GM12878 (cell line): ENCODE results near the gene ANKRD13B. TPM values are rescaled to one million over a fixed set of nuclear protein-coding genes. Genes with fewer than 3 reads are reported as not detected.

ENCODE experiments used
- ATAC-seq: fragments of 200-7000 bp; cut with Tn5 transposase; 3 replicates; pipeline ENCODE4 v1.9.1; 2020; ENCODE audit warnings: mild to moderate bottlenecking, moderate library complexity
- BruUV-seq: library from RNA; stranded (reverse); fragments of 400-500 nt; replicated peaks from 2 replicates; lab custom pipeline; 2021; lab: Mats Ljungman, UMichigan
- CTCF ChIA-PET: fragments of 300-600 bp; sonication (Branson Sonifier 250); formaldehyde crosslinking; extraction: SDS; loops from one replicate; lab custom pipeline; 2021; ENCODE audit warnings: inconsistent platforms; lab: Yijun Ruan, JAX
- POLR2A ChIA-PET: fragments of 350-600 bp; formaldehyde crosslinking; extraction: SDS; loops from one replicate; lab custom pipeline; 2021; ENCODE audit warnings: inconsistent platforms; lab: Charles Lee
- RAD21 ChIA-PET: fragments of 300-600 bp; sonication (Branson Sonifier 250); formaldehyde crosslinking; loops from one replicate; lab custom pipeline; 2023; ENCODE audit warnings: antibody characterized with exemption; ENCODE audit not compliant: unreplicated experiment; lab: Charles Lee
- SMC1A ChIA-PET: fragments of 300-600 bp; sonication (Branson Sonifier 250); formaldehyde crosslinking; loops from one replicate; lab custom pipeline; 2023; ENCODE audit not compliant: unreplicated experiment, uncharacterized antibody; lab: Charles Lee
- DNase-seq: peaks from one replicate; pipeline ENCODE4 v3.0.0-alpha.2; 2011; ENCODE audit warnings: low read depth, low spot score
- FAIRE-seq: peaks from 3 replicates; lab custom pipeline; 2011; peaks lifted over from hg19 to GRCh38; lab: Jason Lieb, UNC
- H2AFZ ChIP-seq: 2 replicates; pipeline ENCODE4 v1.6.0; 2011; ENCODE audit warnings: low read depth, low read length, control low read depth; ENCODE audit not compliant: control insufficient read depth
- H3K27ac ChIP-seq: 2 replicates; pipeline ENCODE4 v1.5.1; 2011; ENCODE audit warnings: control low read depth; ENCODE audit not compliant: control insufficient read depth, insufficient read depth
- H3K27me3 ChIP-seq, 2 experiments: replicated peaks in 1 of 2; 2 replicates each; pipeline versions ENCODE4 v1.6.0 to v1.6.1; 2011; ENCODE audit warnings: low read length in 1 of 2; ENCODE audit not compliant: control insufficient read depth in 2 of 2, insufficient read depth in 2 of 2
- H3K36me3 ChIP-seq, 2 experiments: 2 replicates each; pipeline ENCODE4 v1.5.1; 2011; ENCODE audit warnings: low read length in 1 of 2; ENCODE audit not compliant: control insufficient read depth in 2 of 2, insufficient read depth in 2 of 2
- H3K4me1 ChIP-seq: 2 replicates; pipeline ENCODE4 v1.6.1; 2011; ENCODE audit warnings: mild to moderate bottlenecking, low read length, moderate library complexity, mixed read lengths; ENCODE audit not compliant: control insufficient read depth, insufficient read depth
- H3K4me2 ChIP-seq: 2 replicates; pipeline ENCODE4 v1.6.0; 2011; ENCODE audit warnings: control low read depth; ENCODE audit not compliant: control insufficient read depth, insufficient read depth
- H3K4me3 ChIP-seq: fragments of 200-600 bp; sonication (generic); 2 replicates; pipeline ENCODE4 v1.5.1; 2016
- H3K79me2 ChIP-seq: 2 replicates; pipeline ENCODE4 v1.6.0; 2011; ENCODE audit warnings: low read length; ENCODE audit not compliant: control insufficient read depth, insufficient read depth
- H3K9ac ChIP-seq: 2 replicates; pipeline ENCODE4 v1.8.0; 2011; ENCODE audit warnings: low read length, control low read depth, mixed read lengths; ENCODE audit not compliant: control insufficient read depth, insufficient read depth
- H3K9me3 ChIP-seq: replicated peaks from 3 replicates; pipeline ENCODE4 v1.5.1; 2011; ENCODE audit warnings: mild to moderate bottlenecking, low read length; ENCODE audit not compliant: control insufficient read depth, insufficient read depth
- H4K20me1 ChIP-seq: 2 replicates; pipeline ENCODE4 v1.6.0; 2011; ENCODE audit not compliant: control insufficient read depth, insufficient read depth
- ATF3 ChIP-seq: IDR thresholded peaks from 2 replicates; pipeline ENCODE4 v1.6.1; 2011; ENCODE audit warnings: low read depth, mild to moderate bottlenecking, low read length, moderate library complexity, borderline replicate concordance; ENCODE audit errors: extremely low read depth
- BRCA1 ChIP-seq: IDR thresholded peaks from 2 replicates; pipeline ENCODE4 v1.6.1; 2011; ENCODE audit warnings: low read depth, low read length, improper control_type of control experiment
- CBX3 ChIP-seq: fragments of 200-600 bp; sonication (generic); IDR thresholded peaks from 2 replicates; pipeline ENCODE4 v1.6.1; 2016; ENCODE audit warnings: low read depth, borderline replicate concordance
- E4F1 ChIP-seq: fragments of 450-650 bp; IDR thresholded peaks from 2 replicates; pipeline ENCODE4 v1.6.1; 2018; ENCODE audit warnings: borderline replicate concordance, mild to moderate bottlenecking; ENCODE audit not compliant: partially characterized antibody
- ELK1 ChIP-seq: IDR thresholded peaks from 2 replicates; pipeline ENCODE4 v1.6.1; 2012; ENCODE audit warnings: low read depth, low read length, improper control_type of control experiment
- FOS ChIP-seq: IDR thresholded peaks from 3 replicates; pipeline ENCODE4 v1.6.1; 2011; ENCODE audit warnings: borderline replicate concordance; ENCODE audit not compliant: insufficient read length; ENCODE audit errors: extremely low read depth
- FOXK2 ChIP-seq: fragments of 450-650 bp; IDR thresholded peaks from 2 replicates; pipeline ENCODE4 v1.6.1; 2017; ENCODE audit warnings: mild to moderate bottlenecking, moderate library complexity
- FOXM1 ChIP-seq: IDR thresholded peaks from 2 replicates; pipeline ENCODE4 v1.6.1; 2012; ENCODE audit warnings: low read depth, mild to moderate bottlenecking, inconsistent platforms, low read length, moderate library complexity
- KDM1A ChIP-seq: fragments of 200-600 bp; sonication (generic); IDR thresholded peaks from 2 replicates; pipeline ENCODE4 v1.6.1; 2016; ENCODE audit warnings: borderline replicate concordance
- KLF5 ChIP-seq: fragments of 450-650 bp; IDR thresholded peaks from 2 replicates; pipeline ENCODE4 v1.6.1; 2014; ENCODE audit warnings: mild to moderate bottlenecking; ENCODE audit not compliant: partially characterized antibody
- ZBTB40 ChIP-seq: fragments of 450-650 bp; IDR thresholded peaks from 2 replicates; pipeline ENCODE4 v1.6.1; 2016; ENCODE audit warnings: mild to moderate bottlenecking, moderate library complexity, borderline replicate concordance
- ZNF622 ChIP-seq: fragments of 450-650 bp; IDR thresholded peaks from 2 replicates; pipeline ENCODE4 v1.6.1; 2017; ENCODE audit warnings: mild to moderate bottlenecking, inconsistent platforms
- WGBS: methylation state at CpG from one replicate; pipeline ENCODE4 v1.1.6; 2016; ENCODE audit warnings: low lambda C conversion rate; ENCODE audit not compliant: insufficient replicate concordance, insufficient coverage; ENCODE audit errors: missing lambda C conversion rate; 5-methylcytosine and 5-hydroxymethylcytosine counted together
- in situ Hi-C: fragments of 300-500 bp; cut with MboI; formaldehyde crosslinking; loops from 9 replicates; pipeline ENCODE4 v1.14.3; 2018; ENCODE audit warnings: mixed read lengths
- intact Hi-C: fragments of 100-400 bp; cut with micrococcal nuclease; formaldehyde crosslinking; loops from one replicate; pipeline ENCODE4 v1.14.2; 2022; ENCODE audit not compliant: unreplicated experiment
- polyA plus RNA-seq, 11 experiments: library from polyadenylated mRNA; depleted of rRNA in 4 of 11; unstranded in 6 of 11; stranded (reverse) in 5 of 11; fragments of >200 nt; fragmentation: Nextera tagmentation in 4 of 11; fragmentation: Illumina TruSeq in 1 of 11; extraction: Ambion mirVana in 4 of 11; extraction: Trizol in 1 of 11; gene quantifications; 1 replicate in 1 of 11; 2 replicates in 10 of 11; pipeline versions ENCODE4 v1.2.1 to v1.2.3, GENCODE V29; 2011 to 2016; ENCODE audit warnings: inconsistent platforms in 2 of 11, missing spikeins in 2 of 11, low read depth in 1 of 11
- total RNA-seq, 4 experiments: library from RNA; depleted of rRNA in 3 of 4; stranded (reverse); fragments of >200 nt in 3 of 4; fragmentation: Illumina TruSeq in 1 of 4; extraction: Trizol in 1 of 4; gene quantifications; 2 replicates each; pipeline versions ENCODE4 v1.2.1 to v1.2.3, GENCODE V29; 2013 to 2021

ANKRD13B gene
- total and polyA plus RNA-seq, 10 of the 15 experiments (the other 5 are each of a cell fraction or from before 2014, with no cell fraction given): 0.18 to 15.0 (median 2.8) TPM

- H3K4me1 ChIP-seq: peaks cover 48% of the 10 kb centered on the region
- no peaks in the 10 kb centered on the region for H4K20me1 ChIP-seq
- no peak for DNase-seq
- 88% methylated on average over 6 of the region's 6 CpGs for WGBS
- H3K36me3 ChIP-seq: no peaks in the 10 kb centered on the region; a peak in 2 of 4 replicates
- peak overlapping the region; percentile 89 for H3K4me2 ChIP-seq
- H3K9me3 ChIP-seq: no peaks in the 10 kb centered on the region
- no peaks in the 10 kb centered on the region for H3K27me3 ChIP-seq
- H2AFZ ChIP-seq: no peak overlapping the region
- ChIA-PET POLR2A (interaction anchor here (0.6 to 3.1 kb wide), 4 partner anchors 8 to 30 kb away, joined by 4 to 9 read pairs (median 6); no protein-coding TSS in a partner anchor), SMC1A (interaction anchor here (1.0 to 2.9 kb wide), 5 partner anchors 13 to 218 kb away, joined by 3 to 15 read pairs (median 3); no protein-coding TSS in a partner anchor), CTCF (interaction anchor here (0.6 to 6.7 kb wide), 8 partner anchors 9 to 344 kb away, joined by 3 to 82 read pairs (median 6); no protein-coding TSS in a partner anchor), RAD21 (interaction anchor here (0.8 to 2.0 kb wide), 6 partner anchors 17 to 344 kb away, joined by 3 to 11 read pairs (median 4); no protein-coding TSS in a partner anchor)
- FAIRE-seq: no peak
- H3K9ac ChIP-seq: peak overlapping the region; percentile 78
- H3K27ac ChIP-seq: no peak overlapping the region
- H3K4me3 ChIP-seq: peak overlapping the region; percentile 94
- BruUV-seq: no TSS peak
- intact Hi-C loops: no loop called here
- peaks cover 33% of the 10 kb centered on the region for H3K79me2 ChIP-seq
- in situ Hi-C loops: no loop called here
- no peak for ATAC-seq
- TF ChIP-seq FOS (no peak), CBX3 (no peak), KDM1A (no peak), FOXM1 (no peak), FOXK2 (no peak), E4F1 (no peak), ZNF622 (no peak), ZBTB40 (no peak), ELK1 (no peak), KLF5 (no peak), ATF3 (no peak), BRCA1 (no peak)
These were observed 5.3 kb upstream of the ANKRD13B start for GRCh38 chr17:29587591-29587990.
